C4-2B (cell line): ENCODE data around the gene SALL4.

Experiments used
- H3K27ac ChIP-seq: fragments of 450-650 bp; 2 replicates; pipeline ENCODE4 v1.5.1; 2017
- CTCF ChIP-seq: fragments of 450-650 bp; conservative IDR thresholded peaks from 2 replicates; pipeline ENCODE4 v1.5.1; 2017; ENCODE audit warnings: mild to moderate bottlenecking
- ZFX ChIP-seq: fragments of 450-650 bp; IDR thresholded peaks from 2 replicates; pipeline ENCODE4 v1.6.1; 2017

The SALL4 gene

DNA sequence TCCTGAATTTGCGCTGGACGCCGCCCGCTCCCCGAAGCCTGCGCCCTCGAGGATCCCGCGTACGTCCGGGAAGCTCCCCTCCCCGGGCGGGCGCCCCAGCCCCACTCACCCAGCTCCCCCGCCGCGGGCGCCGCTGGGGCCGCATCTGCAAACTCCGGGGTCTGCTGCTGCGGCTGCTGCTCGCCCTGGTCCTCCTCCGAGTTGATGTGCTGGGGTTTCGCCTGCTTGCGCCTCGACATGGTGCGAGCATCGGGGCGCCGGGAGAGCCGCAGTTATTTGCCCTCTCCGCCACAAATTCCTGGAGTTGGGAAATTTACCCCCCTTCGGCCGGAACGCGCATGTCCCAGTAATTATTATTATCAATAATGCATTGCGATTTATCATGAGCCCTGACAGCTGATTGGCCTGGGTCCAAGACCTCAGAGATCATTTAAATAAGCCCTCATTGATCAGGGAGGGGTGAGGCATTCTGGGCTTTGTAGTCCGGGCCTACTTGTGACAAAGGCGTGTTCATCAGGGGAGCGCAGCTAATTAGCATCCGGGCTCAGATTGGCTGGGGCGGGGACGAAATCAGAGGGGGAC lies at the start of gene SALL4:
Gene SALL4, minus strand, starts transcription at position 352 of the 582 bp plus-strand sequence. Its CDS starts 113 bp downstream, at position 239.
- no peak within 1 kb of the TSS for H3K27ac ChIP-seq
- no peak for TF ChIP-seq CTCF
- TF ChIP-seq ZFX = no peak

DNA sequence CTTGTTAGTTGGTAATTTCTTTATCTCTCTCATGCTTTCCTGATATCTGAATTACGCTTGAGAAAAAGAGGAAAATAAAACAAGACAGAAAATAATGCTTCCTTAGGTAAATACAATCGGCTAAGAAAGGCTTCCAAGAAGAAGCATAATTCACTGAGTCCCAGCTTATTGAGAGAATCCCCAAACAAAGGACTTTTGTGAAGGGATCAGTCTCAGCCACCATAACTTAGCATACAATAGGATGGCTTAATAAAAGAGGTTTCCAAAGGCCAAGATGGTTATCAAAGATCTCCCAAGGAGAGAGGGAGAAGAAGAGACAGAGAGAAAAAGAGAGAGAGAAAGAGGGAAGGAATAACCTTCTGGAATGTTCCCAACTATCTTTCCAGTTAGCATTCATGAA lies 46.0 kb upstream of the SALL4 start:
- H3K27ac ChIP-seq = no peak overlapping the region
- TF ChIP-seq ZFX = no peak
- no peak for TF ChIP-seq CTCF

- TF ChIP-seq ZFX (no peak), CTCF (no peak)
- H3K27ac ChIP-seq = no peak overlapping the region
Measured at GRCh38 chr20:51840865-51841264, 38.5 kb upstream of the SALL4 start.

DNA sequence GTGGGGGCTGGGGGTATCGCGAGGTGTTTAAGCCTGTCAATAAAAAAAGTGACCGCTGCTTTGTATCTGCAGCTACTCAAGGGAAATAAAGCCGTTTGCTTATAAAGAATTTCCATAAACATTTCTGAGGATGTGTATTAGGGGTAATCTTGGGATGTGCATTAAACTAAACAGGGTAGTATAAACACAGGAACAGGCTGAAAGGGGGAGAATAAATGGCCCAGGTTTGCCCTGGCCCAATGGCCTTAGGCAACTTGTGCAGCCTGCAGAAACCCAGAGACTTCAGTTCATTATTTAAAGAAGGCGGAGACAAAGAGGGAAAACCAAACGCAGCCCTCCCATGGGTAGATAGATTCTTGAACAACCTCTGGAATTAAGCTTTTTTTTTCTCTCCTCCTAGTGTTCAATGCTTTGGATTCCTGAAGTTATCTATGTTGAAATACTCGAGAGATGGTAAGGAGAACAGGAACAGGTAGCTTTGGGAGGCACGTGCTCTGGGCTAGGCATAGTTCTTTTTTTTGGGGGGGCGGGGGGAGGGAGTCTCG lies 35.6 kb upstream of the SALL4 start:
- TF ChIP-seq CTCF (no peak), ZFX (no peak)
- H3K27ac ChIP-seq = no peak overlapping the region

DNA sequence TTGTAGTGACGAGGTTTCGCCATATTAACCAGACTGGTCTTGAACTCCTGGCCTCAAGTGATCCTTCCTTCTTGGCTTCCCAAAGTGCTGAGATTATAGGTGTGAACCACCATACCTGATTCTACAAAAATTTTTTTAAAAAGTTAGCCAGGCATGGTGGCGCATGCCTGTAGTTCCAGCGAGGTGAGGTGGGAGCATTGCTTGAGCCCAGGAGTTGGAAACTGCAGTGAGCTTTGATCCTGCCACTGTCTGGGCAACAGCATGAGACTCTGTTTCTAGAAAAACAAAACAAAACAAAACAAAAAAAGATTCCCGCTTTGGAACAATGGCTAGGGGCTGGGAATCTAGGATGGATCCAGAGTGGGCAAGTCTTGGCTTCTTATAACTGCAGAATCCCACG lies 35.1 kb upstream of the SALL4 start:
- no peak overlapping the region for H3K27ac ChIP-seq
- no peak for TF ChIP-seq CTCF
- TF ChIP-seq ZFX = no peak

GRCh38 chr20:51833326-51833725 lies 31.0 kb upstream of the SALL4 start:
- no peak overlapping the region for H3K27ac ChIP-seq
- TF ChIP-seq CTCF (no peak), ZFX (no peak)

GRCh38 chr20:51832276-51832675 lies 30.0 kb upstream of the SALL4 start:
- TF ChIP-seq CTCF (no peak), ZFX (no peak)
- no peak overlapping the region for H3K27ac ChIP-seq
